HG03342 (cell line): ENCODE data around the gene OR11A1.

Experiments used
- ATAC-seq: cut with Tn5 transposase; IDR thresholded peaks from one replicate; pipeline ENCODE4 v1.9.1; 2021; ENCODE audit warnings: mild to moderate bottlenecking, moderate library complexity; ENCODE audit not compliant: unreplicated experiment

Gene OR11A1

GRCh38 chr6:29399525-29399924, 57.3 kb downstream of the OR11A1 start:
- no peak for ATAC-seq

GRCh38 chr6:29395331-29395730, 61.5 kb downstream of the OR11A1 start, which contains the start of gene OR12D2:
TSS of gene OR12D2 (plus strand) at chr6:29395631. CDS start at chr6:29396700, 1,069 bp downstream.
- no peak for ATAC-seq

DNA sequence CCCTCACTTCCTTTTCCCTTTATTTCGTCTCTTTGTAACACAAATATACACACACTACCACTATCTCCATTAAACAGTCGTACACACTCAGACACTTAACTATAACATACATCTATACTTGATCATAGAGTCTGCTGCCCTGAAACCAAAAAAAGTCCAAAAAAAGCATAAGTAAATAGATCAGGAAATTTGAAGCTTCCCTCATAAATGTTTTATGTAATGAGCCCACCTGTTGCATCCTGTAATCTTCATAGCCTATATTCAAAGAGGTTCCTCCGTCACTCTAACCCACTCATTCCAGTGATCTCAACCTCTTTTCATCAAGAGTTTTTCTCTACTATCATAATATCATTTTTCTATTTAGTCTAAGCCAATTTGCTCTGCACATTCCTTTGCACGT, 68.3 kb downstream of the OR11A1 start:
- no peak for ATAC-seq

- no peak for ATAC-seq
These were observed 80.9 kb downstream of the OR11A1 start for GRCh38 chr6:29376003-29376402.
